K562 (cell line): ENCODE data around the gene SLC37A3. TPM values are rescaled to one million over a fixed set of nuclear protein-coding genes. Genes with fewer than 3 reads are reported as not detected.

Experiments
- ATAC-seq: fragments of 200-7000 bp; cut with Tn5 transposase; 3 replicates; pipeline ENCODE4 v1.9.1; 2020; ENCODE audit warnings: moderate library complexity
- BruUV-seq: library from RNA; stranded (reverse); fragments of 400-500 nt; replicated peaks from 2 replicates; lab custom pipeline; 2021; lab: Mats Ljungman, UMichigan
- CTCF ChIA-PET: fragments of 300-600 bp; formaldehyde crosslinking; extraction: SDS; loops from one replicate; lab custom pipeline; 2021; ENCODE audit warnings: low intra/inter-chr PET ratio; lab: Yijun Ruan, JAX
- POLR2A ChIA-PET: fragments of 300-600, 350-650 bp; sonication (Branson Sonifier 250); formaldehyde crosslinking; extraction: SDS; loops from one replicate; lab custom pipeline; 2021; ENCODE audit warnings: antibody characterized with exemption, inconsistent platforms; lab: Yijun Ruan, JAX
- DNase-seq, 4 experiments: peaks; one replicate each; pipeline versions ENCODE4 v3.0.0 to v3.0.0-alpha.2; 2011 to 2018; ENCODE audit warnings: low spot score in 3 of 4, mixed read lengths in 3 of 4; ENCODE audit errors: extremely low read depth in 1 of 4
- FAIRE-seq: peaks from 2 replicates; lab custom pipeline; 2011; peaks lifted over from hg19 to GRCh38; lab: Jason Lieb, UNC
- H2AFZ ChIP-seq: 2 replicates; pipeline ENCODE4 v1.6.0; 2011; ENCODE audit warnings: low read depth, low read length, control low read depth, inconsistent platforms
- H3K27ac ChIP-seq: fragments of 200-600 bp; 3 replicates; pipeline ENCODE4 v1.8.0; 2011; ENCODE audit warnings: low read depth, mild to moderate bottlenecking, control low read depth, inconsistent platforms, low read length, moderate library complexity, mixed read lengths; ENCODE audit errors: extremely low read depth
- H3K27me3 ChIP-seq, 2 experiments: fragments of 300-600 bp in 1 of 2; 2 replicates in 1 of 2; 3 replicates in 1 of 2; pipeline versions ENCODE4 v1.6.0 to v1.8.0; 2011; ENCODE audit warnings: inconsistent platforms in 2 of 2, low read length in 2 of 2, mild to moderate bottlenecking in 1 of 2, mixed read lengths in 1 of 2, moderate library complexity in 1 of 2; ENCODE audit not compliant: control insufficient read depth in 2 of 2, insufficient read depth in 2 of 2
- H3K36me3 ChIP-seq: fragments of 300-600 bp; 3 replicates; pipeline ENCODE4 v1.8.0; 2011; ENCODE audit warnings: mild to moderate bottlenecking, low read length, inconsistent platforms; ENCODE audit not compliant: control insufficient read depth, insufficient read depth
- H3K4me1 ChIP-seq, 2 experiments: fragments of 200-600 bp in 1 of 2; replicated peaks in 1 of 2; 2 replicates in 1 of 2; 3 replicates in 1 of 2; pipeline versions ENCODE4 v1.5.1 to v1.8.0; 2011; ENCODE audit warnings: inconsistent platforms in 2 of 2, low read length in 2 of 2, mild to moderate bottlenecking in 1 of 2, mixed read lengths in 1 of 2, moderate library complexity in 1 of 2; ENCODE audit not compliant: control insufficient read depth in 2 of 2, insufficient read depth in 2 of 2
- H3K4me2 ChIP-seq: 2 replicates; pipeline ENCODE4 v1.6.1; 2011; ENCODE audit warnings: low read length, control low read depth, inconsistent platforms, mixed read lengths; ENCODE audit not compliant: insufficient read depth
- H3K4me3 ChIP-seq: fragments of 200-600 bp; sonication (generic), shearing (Covaris generic); 2 replicates; pipeline ENCODE4 v1.5.1; 2016; ENCODE audit warnings: control low read depth, inconsistent platforms
- H3K79me2 ChIP-seq: fragments of 200-600 bp; 3 replicates; pipeline ENCODE4 v1.8.0; 2011; ENCODE audit warnings: low read length, inconsistent platforms; ENCODE audit not compliant: control insufficient read depth, insufficient read depth
- H3K9ac ChIP-seq, 2 experiments: 2 replicates each; pipeline versions ENCODE4 v1.6.0 to v1.6.1; 2011; ENCODE audit warnings: low read depth in 2 of 2, low read length in 2 of 2, control low read depth in 1 of 2, inconsistent platforms in 1 of 2, mild to moderate bottlenecking in 1 of 2, mixed read lengths in 1 of 2; ENCODE audit not compliant: insufficient read depth in 1 of 2
- H3K9me1 ChIP-seq: one replicate; pipeline ENCODE4 v1.6.0; 2011; ENCODE audit warnings: inconsistent platforms, mild to moderate bottlenecking, low read length, moderate library complexity; ENCODE audit not compliant: control insufficient read depth, insufficient read depth
- H3K9me3 ChIP-seq: replicated peaks from 2 replicates; pipeline ENCODE4 v1.5.1; 2011; ENCODE audit warnings: low read depth, low read length, inconsistent platforms; ENCODE audit not compliant: control insufficient read depth, insufficient read depth
- H4K20me1 ChIP-seq: replicated peaks from 2 replicates; pipeline ENCODE4 v1.6.1; 2011; ENCODE audit warnings: low read length, inconsistent platforms, mixed read lengths; ENCODE audit not compliant: control insufficient read depth, insufficient read depth
- CBX8 ChIP-seq: fragments of 200-600 bp; sonication (generic); IDR thresholded peaks from 2 replicates; pipeline ENCODE4 v1.6.1; 2012; ENCODE audit warnings: borderline replicate concordance, mixed run types, low read depth, mild to moderate bottlenecking, moderate library complexity, mixed read lengths, low read length, control low read depth, inconsistent platforms; ENCODE audit not compliant: poor library complexity, severe bottlenecking; ENCODE audit errors: extremely low read depth
- NR1H2 ChIP-seq: sonication (generic); formaldehyde crosslinking; IDR thresholded peaks from 2 replicates; pipeline ENCODE4 v1.4.0; 2020; ENCODE audit warnings: mild to moderate bottlenecking, missing genetic modification reagents
- NR3C1 ChIP-seq: sonication (generic); formaldehyde crosslinking; IDR thresholded peaks from 2 replicates; pipeline ENCODE4 v1.8.1; 2022; ENCODE audit warnings: missing genetic modification reagents
- WGBS: fragments of 100-300 bp; shearing (Covaris generic); methylation state at CpG from one replicate; pipeline ENCODE4 v1.1.6; 2016; ENCODE audit warnings: low coverage, mixed read lengths; ENCODE audit not compliant: insufficient coverage; ENCODE audit errors: missing lambda C conversion rate; 5-methylcytosine and 5-hydroxymethylcytosine counted together
- in situ Hi-C: fragments of 300-500 bp; cut with MboI; formaldehyde crosslinking; loops from 4 replicates; pipeline ENCODE4 v1.15.0; 2018; ENCODE audit warnings: inconsistent platforms, mixed read lengths
- intact Hi-C: fragments of 100-400 bp; cut with micrococcal nuclease; formaldehyde crosslinking; loops from 2 replicates; pipeline ENCODE4 v1.14.2; 2022
- polyA plus RNA-seq, 8 experiments: library from polyadenylated mRNA; depleted of rRNA in 4 of 8; stranded (reverse) in 5 of 8; unstranded in 3 of 8; fragments of >200 nt; fragmentation: Nextera tagmentation in 2 of 8; fragmentation: Illumina TruSeq in 1 of 8; extraction: Ambion mirVana in 2 of 8; extraction: Trizol in 1 of 8; gene quantifications; 2 replicates each; pipeline versions ENCODE4 v1.2.1 to v1.2.3, GENCODE V29; 2011 to 2014; ENCODE audit warnings: inconsistent platforms in 1 of 8, missing spikeins in 1 of 8
- total RNA-seq, 7 experiments: library from RNA; depleted of rRNA in 6 of 7; stranded (reverse); fragments of >200 nt in 6 of 7; fragmentation: Illumina TruSeq in 2 of 7; extraction: Trizol in 2 of 7; gene quantifications; 2 replicates each; pipeline versions ENCODE4 v1.2.1 to v1.2.3, GENCODE V29; 2011 to 2021; ENCODE audit warnings: low replicate concordance in 1 of 7
- TF ChIP-seq, protein P1 (sequence below), 2 experiments: IDR thresholded peaks in 1 of 2; conservative IDR thresholded peaks in 1 of 2; 2 replicates each; pipeline ENCODE4 v1.6.1; 2016; ENCODE audit warnings: low read depth in 2 of 2, mild to moderate bottlenecking in 1 of 2, missing compliant biosample characterization in 1 of 2, missing genetic modification characterization in 1 of 2, moderate library complexity in 1 of 2
- TF ChIP-seq, protein P2 (sequence below): fragments of 250-450 bp; sonication (Bioruptor Pico); IDR thresholded peaks from 2 replicates; pipeline ENCODE4 v1.5.0; 2021; ENCODE audit warnings: mild to moderate bottlenecking, moderate library complexity

The SLC37A3 gene
- total and polyA plus RNA-seq, 9 of the 15 experiments (the other 6 are each of a cell fraction or from before 2014, with no cell fraction given) = 11.7 to 59.1 (median 26.8) TPM

- TF ChIP-seq, protein P1, sequence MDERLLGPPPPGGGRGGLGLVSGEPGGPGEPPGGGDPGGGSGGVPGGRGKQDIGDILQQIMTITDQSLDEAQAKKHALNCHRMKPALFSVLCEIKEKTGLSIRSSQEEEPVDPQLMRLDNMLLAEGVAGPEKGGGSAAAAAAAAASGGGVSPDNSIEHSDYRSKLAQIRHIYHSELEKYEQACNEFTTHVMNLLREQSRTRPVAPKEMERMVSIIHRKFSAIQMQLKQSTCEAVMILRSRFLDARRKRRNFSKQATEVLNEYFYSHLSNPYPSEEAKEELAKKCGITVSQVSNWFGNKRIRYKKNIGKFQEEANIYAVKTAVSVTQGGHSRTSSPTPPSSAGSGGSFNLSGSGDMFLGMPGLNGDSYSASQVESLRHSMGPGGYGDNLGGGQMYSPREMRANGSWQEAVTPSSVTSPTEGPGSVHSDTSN (CRISPR knock-in tag; IDR thresholded peaks at IDR 0.05; ENCODE audit: low read depth) = no peak
- TF ChIP-seq, protein P1 (tag; conservative IDR thresholded peaks at IDR 0.05; ENCODE audit: low read depth) = no peak
These were observed 82.7 kb downstream of the SLC37A3 start (continued) for GRCh38 chr7:140315498-140316164.

DNA sequence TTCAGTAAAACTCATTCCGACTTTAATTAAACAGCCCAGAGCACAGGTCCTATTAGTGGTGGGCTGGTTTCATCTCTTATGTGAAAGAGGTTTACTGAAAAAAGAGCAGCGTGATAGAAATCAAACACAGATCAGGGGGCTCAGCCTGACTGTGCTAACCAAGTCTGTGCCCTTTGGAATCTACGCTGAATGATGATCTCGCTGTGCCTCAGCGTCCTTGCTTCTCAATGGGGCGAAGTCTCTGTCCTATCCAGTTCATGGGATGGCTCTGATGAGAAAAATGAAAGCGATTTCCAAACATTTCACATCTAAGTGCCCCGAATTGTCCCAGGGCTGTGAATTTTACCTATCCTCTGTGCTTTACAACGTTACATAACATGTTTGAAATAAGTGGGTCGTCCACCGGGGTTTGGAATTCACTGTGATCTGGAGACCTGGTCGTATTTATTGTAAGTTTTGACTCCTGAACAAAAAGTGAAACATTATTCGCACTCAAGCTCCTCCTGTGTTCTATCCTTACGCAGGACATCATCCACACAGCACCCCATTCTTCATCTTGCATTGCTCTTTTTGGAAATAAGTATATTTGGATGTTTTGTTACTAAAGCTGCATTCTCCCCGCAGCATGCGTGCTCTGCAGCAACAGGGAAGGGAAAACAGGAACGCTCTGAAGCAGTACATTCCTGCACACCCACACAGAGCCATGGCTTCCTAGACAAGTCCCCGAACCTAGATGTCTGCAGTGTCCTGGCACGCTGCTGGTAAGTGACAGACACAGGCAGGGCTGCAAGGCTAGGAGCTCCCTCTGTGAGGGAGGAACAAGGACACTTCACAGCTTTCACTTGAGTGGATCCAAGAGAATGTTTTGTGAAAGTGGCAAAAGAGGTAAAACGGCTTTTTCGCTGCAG is 83.5 kb downstream of the SLC37A3 start:
- H3K4me2 ChIP-seq = no peak overlapping the region
- 66% methylated on average over 21 of the region's 21 CpGs for WGBS
- in situ Hi-C loops (loop anchor here (5.0 kb wide), 1 partner anchor 303 kb away; no protein-coding TSS in a partner anchor), intact Hi-C loops (no loop called here)
- ChIA-PET CTCF (no interaction called here), POLR2A (interaction anchor here (0.7 kb wide), 1 partner anchor 291 kb away, joined by 3 read pairs; no protein-coding TSS in a partner anchor)
- peak; percentile 19; the same call in 1 of the 3 replicates for ATAC-seq
- DNase-seq = no peak
- peaks cover 20 to 25% of the 10 kb centered on the region in 2 experiments for H3K4me1 ChIP-seq
- no peaks in the 10 kb centered on the region for H4K20me1 ChIP-seq
- H3K9me3 ChIP-seq = peaks cover 11% of the 10 kb centered on the region
- no peak overlapping the region for H3K9ac ChIP-seq
- no peaks in the 10 kb centered on the region for H3K36me3 ChIP-seq
- TF ChIP-seq CBX8 (no peak), NR3C1 (CRISPR knock-in tag) (no peak), NR1H2 (no peak)
- TF ChIP-seq, protein P2, sequence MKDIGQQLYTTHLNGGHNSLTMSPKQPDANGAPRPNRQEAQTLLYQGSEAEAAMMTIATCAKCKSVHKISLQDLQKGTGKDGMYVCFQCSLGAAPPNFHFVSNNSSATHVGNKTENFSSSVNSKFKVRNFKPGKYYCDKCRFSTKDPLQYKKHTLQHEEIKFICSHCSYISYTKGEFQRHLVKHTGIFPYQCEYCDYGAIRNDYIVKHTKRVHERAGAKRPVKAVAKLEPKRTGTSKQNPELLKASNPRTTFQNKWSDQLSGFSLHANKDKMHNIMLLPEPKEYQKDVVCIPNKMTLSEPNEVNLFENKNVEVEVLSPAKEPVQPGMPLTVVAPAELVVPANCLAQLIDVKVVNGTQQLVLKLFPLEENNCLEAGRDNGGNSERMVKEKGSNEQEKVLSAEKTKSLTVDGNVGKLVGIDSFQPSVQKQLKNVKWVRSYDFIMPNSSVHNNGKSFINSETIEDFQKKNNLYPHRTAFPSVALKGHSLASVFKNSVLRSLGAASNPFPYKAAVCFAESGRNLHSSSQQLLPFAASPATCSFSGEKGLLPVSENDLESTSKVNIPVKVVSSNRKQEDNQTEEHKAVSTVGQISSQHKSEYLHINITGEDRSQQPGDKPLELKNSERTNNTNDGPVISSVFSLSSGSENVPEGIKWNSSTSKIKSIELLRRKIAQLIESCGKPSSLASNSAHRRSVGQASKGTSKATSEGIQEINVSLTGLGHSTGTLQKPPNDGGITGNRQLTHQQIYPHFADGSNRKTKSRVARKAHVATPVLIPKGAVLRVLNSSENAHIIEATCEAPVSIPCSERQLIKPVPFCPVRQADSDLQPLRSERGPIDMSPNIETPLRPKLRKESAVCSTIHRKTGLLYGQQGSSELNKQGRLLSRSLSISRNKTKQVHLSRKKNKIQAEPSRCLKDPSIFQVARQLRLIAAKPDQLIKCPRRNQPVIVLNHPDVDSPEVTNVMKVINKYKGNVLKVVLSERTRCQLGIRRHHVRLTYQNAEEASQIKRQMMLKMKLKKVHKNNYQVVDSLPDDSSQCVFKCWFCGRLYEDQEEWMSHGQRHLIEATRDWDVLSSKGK = no peak
- H3K27me3 ChIP-seq = no peaks in the 10 kb centered on the region
- no peak for FAIRE-seq
- no peak overlapping the region for H3K4me3 ChIP-seq
- H3K9me1 ChIP-seq = no peaks in the 10 kb centered on the region
- H3K27ac ChIP-seq = no peak overlapping the region
- no TSS peak for BruUV-seq
- no peaks in the 10 kb centered on the region for H3K79me2 ChIP-seq
- 0 out of 2 replicates have a peak overlapping the region, but pooled peaks have one; percentile 5 for H2AFZ ChIP-seq
